Measurements from ENCODE around the gene MYPOP. TPM values are rescaled to one million over a fixed set of nuclear protein-coding genes. Genes with fewer than 3 reads are reported as not detected.

MYPOP gene
- total RNA-seq, 1 experiment from 2014 or later: 9.0 TPM

DNA sequence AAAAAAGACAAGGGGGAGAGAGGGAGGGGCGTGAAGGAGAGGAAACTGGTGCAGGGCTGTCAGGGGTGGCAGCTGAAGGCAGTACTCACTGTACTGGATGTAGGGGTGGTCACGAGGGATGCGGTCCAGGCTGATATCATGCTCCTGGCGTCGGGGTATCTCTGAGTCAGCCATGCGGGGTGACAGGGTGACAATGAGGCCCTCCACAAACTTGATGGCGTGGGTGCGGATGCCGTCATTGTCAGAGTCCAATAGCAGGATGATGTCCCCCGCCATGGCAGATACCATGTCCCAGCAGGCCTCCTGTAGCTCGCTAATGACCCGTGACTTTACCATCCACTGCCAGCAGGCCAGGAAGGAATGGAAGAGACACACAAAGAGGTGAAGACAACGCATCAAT lies 54.8 kb downstream of the MYPOP start:
- TF ChIP-seq, protein P1, sequence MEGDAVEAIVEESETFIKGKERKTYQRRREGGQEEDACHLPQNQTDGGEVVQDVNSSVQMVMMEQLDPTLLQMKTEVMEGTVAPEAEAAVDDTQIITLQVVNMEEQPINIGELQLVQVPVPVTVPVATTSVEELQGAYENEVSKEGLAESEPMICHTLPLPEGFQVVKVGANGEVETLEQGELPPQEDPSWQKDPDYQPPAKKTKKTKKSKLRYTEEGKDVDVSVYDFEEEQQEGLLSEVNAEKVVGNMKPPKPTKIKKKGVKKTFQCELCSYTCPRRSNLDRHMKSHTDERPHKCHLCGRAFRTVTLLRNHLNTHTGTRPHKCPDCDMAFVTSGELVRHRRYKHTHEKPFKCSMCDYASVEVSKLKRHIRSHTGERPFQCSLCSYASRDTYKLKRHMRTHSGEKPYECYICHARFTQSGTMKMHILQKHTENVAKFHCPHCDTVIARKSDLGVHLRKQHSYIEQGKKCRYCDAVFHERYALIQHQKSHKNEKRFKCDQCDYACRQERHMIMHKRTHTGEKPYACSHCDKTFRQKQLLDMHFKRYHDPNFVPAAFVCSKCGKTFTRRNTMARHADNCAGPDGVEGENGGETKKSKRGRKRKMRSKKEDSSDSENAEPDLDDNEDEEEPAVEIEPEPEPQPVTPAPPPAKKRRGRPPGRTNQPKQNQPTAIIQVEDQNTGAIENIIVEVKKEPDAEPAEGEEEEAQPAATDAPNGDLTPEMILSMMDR (conservative IDR thresholded peaks at IDR 0.05): no peak
- no CpG with 5 or more reads among the region's 13 CpGs for WGBS (ENCODE audit: extremely low coverage, insufficient read length, low lambda C conversion rate)
- H3K36me3 Mint-ChIP-seq (ENCODE audit: insufficient read depth in 1 of 3, low read depth in 3 of 3): peaks cover 60 to 92% (median 77%) of the 10 kb centered on the region in 3 experiments; a peak in 6 of 7 replicates

More for the DNA sequence above, 54.8 kb downstream of the MYPOP start:
- Mint-ChIP-seq H3K9me3 (no peaks in the 10 kb centered on the region), H3K4me1 (no peaks in the 10 kb centered on the region), H3K27me3 (ENCODE audit: low read depth) (no peaks in the 10 kb centered on the region), H3K4me3 (no peak overlapping the region), H3K27ac (no peak overlapping the region)
- Histone ChIP-seq H2BK12ac (ENCODE audit: insufficient read length, low read depth, low read length) (no peak overlapping the region), H3K4ac (ENCODE audit: low read depth, low read length) (no peak overlapping the region), H3K4me1 (ENCODE audit: insufficient read depth, low read length) (no peaks in the 10 kb centered on the region), H4K20me1 (ENCODE audit: control insufficient read depth, insufficient read depth, insufficient read length) (no peaks in the 10 kb centered on the region), H3K27ac (ENCODE audit: insufficient read length, low read depth, low read length) (no peak overlapping the region), H2BK20ac (ENCODE audit: low read depth, low read length, poor library complexity, severe bottlenecking) (no peak overlapping the region), H3K18ac (ENCODE audit: insufficient read length, low read depth, low read length) (no peak overlapping the region), H3K9ac (ENCODE audit: extremely low read depth, insufficient read length, low read length) (no peak overlapping the region), H2BK120ac (ENCODE audit: low read depth, low read length, poor library complexity, severe bottlenecking) (no peak overlapping the region), H3K23ac (ENCODE audit: insufficient read length, low read depth, low read length) (no peak overlapping the region), H3K4me2 (ENCODE audit: insufficient read depth, insufficient read length, low read length) (no peak overlapping the region), H3K79me1 (ENCODE audit: insufficient read depth, low read depth, low read length, poor library complexity, severe bottlenecking) (no peaks in the 10 kb centered on the region), H3T11ph (ENCODE audit: low read length) (no peak overlapping the region), H4K91ac (ENCODE audit: insufficient read length, low read depth, low read length) (no peak overlapping the region), H2BK5ac (ENCODE audit: insufficient read length, low read length) (no peak overlapping the region), H3K56ac (ENCODE audit: insufficient read length, low read depth, low read length) (no peak overlapping the region), H4K8ac (replicated peaks; ENCODE audit: insufficient read length, low read depth, low read length) (no peak overlapping the region), H3K9me3 (ENCODE audit: control insufficient read depth, low read depth, low read length) (no peaks in the 10 kb centered on the region), H3K27me3 (ENCODE audit: insufficient read depth, low read length) (no peaks in the 10 kb centered on the region), H3K79me2 (ENCODE audit: insufficient read depth, low read length) (no peaks in the 10 kb centered on the region), H3K14ac (ENCODE audit: insufficient read depth, low read length) (no peak overlapping the region), H2BK15ac (ENCODE audit: low read depth, low read length) (no peak overlapping the region), H4K5ac (ENCODE audit: insufficient read length, low read depth, low read length) (no peak overlapping the region), H3K23me2 (ENCODE audit: insufficient read length, low read depth, low read length, poor library complexity, severe bottlenecking) (no peaks in the 10 kb centered on the region), H2AK5ac (ENCODE audit: insufficient read length, low read length) (no peak overlapping the region), H2AFZ (ENCODE audit: low read length) (no peak overlapping the region)
- DNase-seq: no peak
